Astrocyte of the spinal cord (primary cell): ENCODE results near the gene TUBB1.

ENCODE experiments used
- DNase-seq: peaks from one replicate; pipeline ENCODE4 v3.0.0; 2011; ENCODE audit warnings: low read depth, low spot score
- H3K4me3 ChIP-seq: 2 replicates; pipeline ENCODE4 v1.5.1; 2011; ENCODE audit warnings: low read depth, mild to moderate bottlenecking, low read length, moderate library complexity
- CTCF ChIP-seq: IDR thresholded peaks from 2 replicates; pipeline ENCODE4 v1.5.1; 2012; ENCODE audit warnings: low read depth, mild to moderate bottlenecking, low read length, inconsistent platforms
- in situ Hi-C: cut with HindIII; loops from 2 replicates; pipeline ENCODE4 v1.10.0; 2017; ENCODE audit warnings: low sequenced_read_pairs

TUBB1 gene

DNA sequence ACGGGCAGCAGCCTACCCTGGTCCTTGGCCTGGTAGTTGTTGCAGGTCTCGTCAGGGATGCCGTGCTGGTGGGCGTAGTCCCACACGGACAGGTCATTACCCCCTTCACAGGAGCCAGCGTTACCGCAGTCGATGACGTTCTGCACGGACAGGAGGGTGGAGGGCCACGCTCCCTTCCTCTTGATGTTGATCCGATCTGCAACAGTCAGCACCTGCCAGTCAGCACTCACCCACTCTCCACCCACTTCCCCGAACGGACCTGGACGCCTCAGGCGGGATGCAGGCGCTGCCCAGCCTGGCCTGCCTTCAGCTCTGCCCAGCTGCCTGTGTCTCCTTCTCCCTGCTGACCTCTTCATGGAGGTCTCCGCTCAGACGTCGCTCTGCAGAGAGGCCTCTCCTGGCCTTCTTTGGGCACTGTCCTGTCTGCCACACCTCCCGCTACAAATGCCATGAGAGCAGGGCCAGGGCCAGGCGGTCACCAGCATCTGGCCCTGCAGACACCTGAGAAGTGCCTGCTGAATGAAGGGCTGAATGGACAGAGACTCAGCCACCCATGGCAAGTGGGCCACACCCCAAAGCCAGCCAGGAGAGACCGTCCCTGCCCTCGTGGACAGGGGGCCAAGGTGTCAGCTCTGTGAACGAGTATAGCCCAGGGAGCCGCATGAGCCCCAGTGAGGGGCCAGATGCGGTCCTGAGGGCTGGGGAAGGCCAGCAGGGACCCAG, 17.6 kb upstream of the TUBB1 start:
- no peak overlapping the region for H3K4me3 ChIP-seq
- no peak for TF ChIP-seq CTCF
- in situ Hi-C loops, result no loop called here
- no peak for DNase-seq

- H3K4me3 ChIP-seq, result no peak overlapping the region
- TF ChIP-seq CTCF, result no peak
- in situ Hi-C loops, result no loop called here
- no peak for DNase-seq
These were observed 16.8 kb upstream of the TUBB1 start for GRCh38 chr20:59002388-59002787.

GRCh38 chr20:59002874-59003399, 16.3 kb upstream of the TUBB1 start:
- no peak overlapping the region for H3K4me3 ChIP-seq
- no peak for TF ChIP-seq CTCF
- in situ Hi-C loops, result no loop called here
- DNase-seq, result no peak

GRCh38 chr20:59003836-59004492, 15.3 kb upstream of the TUBB1 start:
- no peak for DNase-seq
- no peak overlapping the region for H3K4me3 ChIP-seq

GRCh38 chr20:59004493-59004762, 14.8 kb upstream of the TUBB1 start:
- no peak for TF ChIP-seq CTCF
- in situ Hi-C loops, result no loop called here
- no peak overlapping the region for H3K4me3 ChIP-seq
- no peak for DNase-seq

More at GRCh38 chr20:59003836-59004492, 15.3 kb upstream of the TUBB1 start:
- in situ Hi-C loops, result no loop called here
- TF ChIP-seq CTCF, result no peak

DNA sequence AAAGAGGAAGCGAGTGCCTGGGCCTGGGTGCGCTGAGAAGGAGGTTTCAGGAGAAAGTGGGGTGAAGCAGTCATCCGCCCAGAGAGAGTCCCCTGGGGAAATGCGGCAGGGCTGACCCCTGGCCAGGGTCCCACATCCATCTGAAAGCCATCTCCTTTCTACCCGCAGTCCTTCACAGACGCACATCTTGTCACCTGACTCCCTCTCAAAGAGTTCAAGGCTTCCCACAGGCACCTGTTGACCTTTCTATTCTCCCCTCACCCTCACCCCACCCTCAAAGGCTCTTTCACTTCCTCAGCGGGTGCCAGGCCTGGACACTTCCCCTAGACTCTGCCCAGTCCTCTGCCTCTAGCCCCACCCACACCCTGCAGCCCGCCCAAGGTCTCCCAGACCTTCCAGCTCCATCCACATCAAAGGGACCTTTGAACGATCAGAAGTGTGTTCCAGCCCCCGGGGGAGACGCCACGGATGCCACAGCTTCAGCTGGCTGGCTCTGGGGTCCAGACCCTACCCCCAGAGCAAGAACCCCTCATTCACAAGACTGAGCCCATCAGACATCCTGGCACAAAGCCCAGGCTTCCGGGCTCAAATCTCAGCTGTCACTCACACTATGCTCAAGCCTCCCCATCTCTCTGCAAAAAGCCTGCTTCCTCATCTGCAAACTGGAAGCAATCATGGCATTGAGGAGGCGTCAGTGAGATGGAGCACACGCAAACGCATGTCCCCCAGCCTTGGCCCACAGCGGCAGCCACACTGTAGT, 14.3 kb upstream of the TUBB1 start:
- peak overlapping the region; percentile 46 for H3K4me3 ChIP-seq
- DNase-seq, result no peak
- in situ Hi-C loops, result no loop called here
- no peak for TF ChIP-seq CTCF
